Stimulated activated CD8-positive, alpha-beta memory T cell treated with anti-CD3 and anti-CD28 coated beads, Interleukin-12 subunit alpha, Interleukin-12 subunit beta, amount 100 ng/mL, for 4 hours (primary cell): ENCODE data around the gene TC2N.
"Not testable (repeated sequence)": the region's sequence is repeated elsewhere in the genome, so short reads cannot be mapped to it uniquely, and the experiment has no call there.

Source experiments
- DNase-seq: peaks from one replicate; pipeline ENCODE4 v3.0.0-alpha.2; 2020; ENCODE audit warnings: low read depth

TC2N gene

DNA sequence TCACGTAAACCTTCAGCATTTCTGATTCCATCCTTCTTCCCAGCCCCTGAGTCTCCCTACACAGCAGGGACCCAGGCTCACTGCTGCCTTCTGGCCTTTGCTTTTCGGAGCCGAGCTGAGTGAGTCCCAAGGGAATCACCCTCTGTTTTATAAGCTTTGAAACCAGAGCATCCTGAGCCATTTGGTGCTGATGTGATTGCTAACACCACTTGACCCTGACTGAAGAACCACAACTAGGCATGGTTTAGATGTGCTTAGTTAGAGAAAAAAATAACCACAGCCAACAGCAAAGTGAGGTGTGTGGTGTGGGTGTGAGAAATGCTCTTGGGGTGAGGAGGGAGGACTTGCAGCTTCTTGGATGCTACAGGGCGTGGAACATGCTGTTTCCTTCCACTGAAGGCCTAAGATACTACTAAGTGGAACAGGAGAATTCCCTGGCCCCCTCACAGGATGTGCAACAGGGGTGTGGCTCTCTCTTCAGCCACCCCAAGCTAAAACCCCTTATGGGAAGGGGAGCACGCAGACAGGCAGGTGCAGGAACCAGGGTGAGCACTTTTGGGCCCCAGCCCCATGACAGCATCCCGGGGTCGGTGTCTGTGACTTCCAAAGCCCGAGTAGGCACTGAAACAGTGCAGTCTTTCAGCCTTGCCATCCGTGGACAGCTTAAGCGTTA lies at the start of gene TC2N:
Gene TC2N, minus strand, starts transcription at position 221 of the 673 bp plus-strand sequence. CDS start 53,767 bp downstream, outside the sequence.
- DNase-seq = no peak

- DNase-seq = no peak
Measured at GRCh38 chr14:91912035-91912434, 44.7 kb upstream of the TC2N start.

DNA sequence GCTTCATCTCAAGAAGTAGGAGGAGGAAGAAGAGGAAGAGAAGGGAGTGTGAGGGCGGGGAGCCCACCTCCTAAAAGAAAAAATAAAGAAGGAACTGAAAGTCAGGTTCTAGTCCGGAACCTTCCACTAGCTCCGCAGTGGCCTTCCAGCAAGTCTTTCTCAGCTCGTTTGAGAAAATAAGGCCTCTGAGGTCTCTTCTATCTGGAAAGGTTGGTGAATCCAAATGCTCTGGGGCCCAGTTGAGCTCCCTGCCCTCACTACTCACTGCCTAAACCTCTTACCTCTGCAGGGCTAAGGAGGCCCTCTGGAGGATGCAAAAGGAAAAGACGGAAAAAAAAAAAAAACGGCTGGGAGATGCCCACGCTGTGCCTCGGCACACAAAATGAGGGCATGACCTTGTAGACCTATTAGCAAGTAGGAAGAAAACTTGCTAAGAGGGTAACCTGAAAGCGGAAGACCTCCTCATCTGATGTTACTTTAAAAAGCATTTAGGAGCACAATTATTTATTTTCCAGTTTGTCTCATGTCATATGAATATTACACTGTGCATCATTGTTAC lies 44.2 kb upstream of the TC2N start:
- DNase-seq = no peak

GRCh38 chr14:91910196-91910595 lies 42.9 kb upstream of the TC2N start:
- no peak for DNase-seq

DNA sequence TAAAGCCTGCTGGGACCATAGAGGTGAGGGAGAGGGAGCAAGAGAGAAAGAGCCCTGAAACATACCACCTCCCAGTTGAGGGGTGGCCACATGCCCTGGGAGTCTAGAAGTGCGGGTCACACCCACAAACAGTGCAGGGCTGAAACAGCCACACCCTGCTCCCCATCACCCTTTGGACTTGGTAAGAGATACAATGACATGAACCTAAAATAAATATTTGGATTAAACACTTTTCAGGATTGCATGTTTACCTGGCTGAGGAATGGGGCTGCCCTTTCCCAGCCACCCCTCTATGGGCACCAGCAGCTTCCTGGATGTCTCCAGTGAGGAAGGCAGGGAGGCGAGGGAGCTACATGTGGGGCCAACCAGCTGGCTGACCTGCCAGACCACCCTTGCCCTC lies 39.0 kb upstream of the TC2N start:
- no peak for DNase-seq

GRCh38 chr14:91904956-91905645 lies 37.8 kb upstream of the TC2N start:
- DNase-seq = no peak

DNA sequence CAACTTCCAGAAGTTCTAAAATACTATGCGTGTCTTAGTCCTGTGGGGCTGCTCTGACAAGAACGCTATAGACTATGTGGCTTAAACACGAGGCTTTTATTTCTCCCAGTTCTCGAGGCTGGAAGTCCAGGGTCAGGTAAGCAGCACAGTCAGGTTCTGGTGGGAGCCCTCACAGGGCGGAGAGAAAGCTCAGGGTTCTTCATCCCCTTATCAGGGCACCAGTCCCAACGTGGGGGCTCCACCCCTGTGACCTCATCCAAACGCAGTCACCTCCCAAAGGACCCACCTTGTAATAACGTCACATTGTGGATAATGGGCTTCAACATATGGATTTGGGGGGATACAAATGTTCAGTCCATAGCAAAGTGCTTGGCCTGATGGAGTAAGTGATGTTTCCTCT lies 37.1 kb upstream of the TC2N start:
- no peak for DNase-seq

GRCh38 chr14:91903070-91903469 lies 35.7 kb upstream of the TC2N start:
- no peak for DNase-seq

- no peak for DNase-seq
Measured at GRCh38 chr14:91902336-91902735, 35.0 kb upstream of the TC2N start.

GRCh38 chr14:91901449-91902226 lies 34.3 kb upstream of the TC2N start:
- no peak for DNase-seq

GRCh38 chr14:91899806-91900205 lies 32.5 kb upstream of the TC2N start:
- no peak for DNase-seq

GRCh38 chr14:91899213-91899612 lies 31.9 kb upstream of the TC2N start:
- DNase-seq = no peak

DNA sequence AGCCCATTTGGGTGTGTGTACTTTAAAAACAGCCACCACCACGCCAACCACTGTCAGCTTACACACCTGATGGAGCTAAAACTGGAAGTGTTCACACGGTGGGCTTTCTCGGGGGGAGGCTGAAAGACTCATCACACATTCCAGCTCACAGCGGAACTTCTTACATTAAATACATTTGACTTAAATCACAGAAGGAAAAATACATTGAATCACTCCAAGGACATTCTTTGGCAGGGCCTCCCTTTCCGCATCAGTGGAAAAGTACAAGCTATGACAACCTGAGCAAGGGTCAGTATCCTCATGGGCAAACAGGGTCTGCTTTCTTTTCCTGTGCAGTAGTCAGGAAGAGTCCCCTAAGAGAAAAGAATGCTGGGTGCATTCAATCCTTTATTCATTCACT lies 31.0 kb upstream of the TC2N start:
- DNase-seq = no peak

GRCh38 chr14:91897716-91898115 lies 30.4 kb upstream of the TC2N start:
- DNase-seq = not testable (repeated sequence)

DNA sequence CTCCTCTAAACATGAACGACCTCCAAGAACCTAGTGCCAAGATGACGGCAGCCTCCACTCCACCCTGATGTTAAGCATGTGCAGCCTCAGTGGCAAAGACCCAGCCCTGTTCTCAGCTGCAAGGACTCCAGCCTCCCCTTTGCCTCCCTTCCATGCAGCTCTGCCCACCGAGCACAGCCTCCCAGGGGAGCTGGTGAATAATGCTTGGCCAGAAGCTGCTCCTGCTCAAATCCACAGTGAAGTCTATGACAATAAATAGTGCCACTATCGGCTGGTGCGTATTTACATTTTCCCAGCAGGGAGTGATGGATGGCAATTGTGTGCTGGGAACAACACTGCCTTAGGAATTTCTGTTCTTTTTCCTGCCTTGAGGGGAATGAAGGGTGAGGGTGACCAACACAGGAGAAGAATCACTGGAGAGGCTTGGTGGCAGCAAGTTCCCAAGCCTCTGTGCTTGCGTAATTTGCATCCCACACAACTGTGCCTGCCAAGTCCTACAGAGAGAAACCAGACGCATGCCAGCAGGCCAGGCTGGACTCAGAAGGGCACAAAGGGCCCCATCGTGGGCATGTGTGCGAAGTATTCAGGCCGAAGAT lies 29.9 kb upstream of the TC2N start:
- DNase-seq = no peak

- no peak for DNase-seq
Measured at GRCh38 chr14:91896419-91896818, 29.1 kb upstream of the TC2N start.

GRCh38 chr14:91893669-91894068 lies 26.3 kb upstream of the TC2N start:
- DNase-seq = no peak

GRCh38 chr14:91893007-91893406 lies 25.7 kb upstream of the TC2N start:
- DNase-seq = no peak

DNA sequence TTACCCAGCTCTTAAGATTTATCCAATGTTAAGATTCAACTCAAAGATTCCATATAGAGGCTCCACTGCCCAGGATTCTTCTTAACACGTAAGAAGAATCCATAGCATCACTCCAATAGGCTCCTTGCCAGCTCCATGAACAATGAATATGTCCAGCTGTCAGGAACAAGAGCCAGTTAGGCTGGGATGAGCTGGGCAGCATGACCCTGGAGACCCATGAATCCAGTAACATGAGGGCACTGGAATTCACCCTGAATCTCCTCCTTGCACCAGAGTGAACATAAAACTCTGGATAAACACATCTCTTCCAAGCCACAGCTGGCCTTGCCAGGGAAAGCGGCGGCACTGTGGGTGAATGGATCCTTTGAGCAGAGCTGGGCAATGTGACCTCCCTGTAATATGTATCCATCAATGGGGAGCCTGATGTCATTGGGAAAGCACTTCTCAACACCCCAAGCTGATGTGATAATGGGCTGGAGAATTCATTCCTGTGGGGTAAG lies 24.4 kb upstream of the TC2N start:
- DNase-seq = no peak

GRCh38 chr14:91891101-91891500 lies 23.8 kb upstream of the TC2N start:
- DNase-seq = no peak

GRCh38 chr14:91890291-91890749 lies 23.0 kb upstream of the TC2N start:
- no peak for DNase-seq
